Activated CD4-positive, alpha-beta T cell treated with anti-CD3 and anti-CD28 coated beads for 36 hours (primary cell): ENCODE measurements around the gene TCP11L2. TPM values are rescaled to one million over a fixed set of nuclear protein-coding genes. Genes with fewer than 3 reads are reported as not detected.

Experiments used
- ATAC-seq: fragments of 200-7000 bp; cut with Tn5 transposase; one replicate; pipeline ENCODE4 v1.10.0; 2021; ENCODE audit warnings: mild to moderate bottlenecking, moderate library complexity
- CTCF ChIA-PET: fragments of 350-600 bp; sonication (Branson Sonifier 250); formaldehyde crosslinking; loops from one replicate; lab custom pipeline; 2021; ENCODE audit warnings: antibody characterized with exemption; lab: Charles Lee
- POLR2A ChIA-PET: fragments of 350-600 bp; sonication (Branson Sonifier 250); formaldehyde crosslinking; loops from one replicate; lab custom pipeline; 2021; ENCODE audit warnings: antibody characterized with exemption, inconsistent platforms; lab: Charles Lee
- DNase-seq: peaks from one replicate; pipeline ENCODE4 v3.0.0-alpha.2; 2020
- H3K27ac Mint-ChIP-seq: one replicate; pipeline ENCODE4 v1.8.0; 2021; ENCODE audit warnings: mixed read lengths
- H3K27me3 Mint-ChIP-seq: one replicate; pipeline ENCODE4 v1.8.0; 2021; ENCODE audit warnings: mixed read lengths
- H3K36me3 Mint-ChIP-seq: one replicate; pipeline ENCODE4 v1.8.0; 2021; ENCODE audit warnings: low read depth, mixed read lengths
- H3K4me1 Mint-ChIP-seq: one replicate; pipeline ENCODE4 v1.8.0; 2021; ENCODE audit warnings: mixed read lengths
- H3K4me3 Mint-ChIP-seq: one replicate; pipeline ENCODE4 v1.8.0; 2021; ENCODE audit warnings: mild to moderate bottlenecking, moderate library complexity, mixed read lengths
- H3K9me3 Mint-ChIP-seq: one replicate; pipeline ENCODE4 v1.8.0; 2021; ENCODE audit warnings: low read depth, mixed read lengths
- intact Hi-C, 2 experiments: fragments of 100-400 bp; cut with DNase I in 1 of 2; cut with micrococcal nuclease in 1 of 2; formaldehyde crosslinking; loops; one replicate each; pipeline versions ENCODE4 v1.14.2 to v1.15.1; 2022 to 2024; cut with DNase I, micrococcal nuclease
- total RNA-seq, 2 experiments: library from RNA; stranded (reverse); gene quantifications; one replicate each; pipeline ENCODE4 v1.2.3, GENCODE V29; 2021

TCP11L2 gene
- total RNA-seq, 2 experiments from 2014 or later = 8.6 to 11.8 TPM

DNA sequence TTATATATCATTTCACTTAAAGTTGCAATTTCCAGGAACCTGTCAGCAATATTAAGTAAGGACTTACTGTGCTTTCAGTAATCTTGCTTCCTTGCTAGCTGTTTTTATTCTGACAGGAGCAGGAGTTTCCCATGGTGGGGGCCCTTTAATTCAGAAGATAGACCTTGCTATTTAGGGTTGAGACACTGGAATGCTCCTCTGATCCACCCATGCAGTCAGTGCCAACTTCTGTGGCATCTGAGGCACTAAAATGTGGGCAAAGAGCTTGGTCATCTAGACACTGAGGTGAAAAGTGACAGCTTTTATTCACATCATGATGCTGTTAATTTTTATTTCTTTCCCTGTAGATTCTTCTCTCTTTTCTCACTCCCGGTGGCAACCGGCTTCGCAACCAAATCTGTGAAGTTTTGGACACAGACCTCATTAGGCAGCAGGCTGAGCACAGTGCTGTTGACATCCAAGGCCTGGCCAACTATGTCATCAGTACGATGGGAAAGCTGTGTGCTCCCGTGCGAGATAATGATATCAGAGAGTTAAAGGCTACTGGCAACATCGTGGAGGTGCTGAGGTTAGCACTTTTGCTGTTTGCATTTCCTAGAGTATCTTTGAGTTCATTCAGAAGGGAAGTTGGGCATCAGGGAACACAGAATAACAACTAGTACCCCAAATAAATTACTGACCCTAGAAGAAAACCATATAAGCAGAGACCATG lies 18.8 kb downstream of the TCP11L2 start:
- H3K27ac Mint-ChIP-seq = no peak overlapping the region
- H3K27me3 Mint-ChIP-seq = no peaks in the 10 kb centered on the region
- CTCF ChIA-PET = interaction anchor here (0.6 to 1.5 kb wide), 4 partner anchors 10 to 1754 kb away, joined by 3 to 6 read pairs (median 4); no protein-coding TSS in a partner anchor
- H3K9me3 Mint-ChIP-seq = no peaks in the 10 kb centered on the region
- H3K4me3 Mint-ChIP-seq = no peak overlapping the region
- no peak for DNase-seq
- H3K36me3 Mint-ChIP-seq = peaks cover 20% of the 10 kb centered on the region
- H3K4me1 Mint-ChIP-seq = no peaks in the 10 kb centered on the region
- intact Hi-C loops = no loop called here
- POLR2A ChIA-PET = no interaction called here
- ATAC-seq = no peak

DNA sequence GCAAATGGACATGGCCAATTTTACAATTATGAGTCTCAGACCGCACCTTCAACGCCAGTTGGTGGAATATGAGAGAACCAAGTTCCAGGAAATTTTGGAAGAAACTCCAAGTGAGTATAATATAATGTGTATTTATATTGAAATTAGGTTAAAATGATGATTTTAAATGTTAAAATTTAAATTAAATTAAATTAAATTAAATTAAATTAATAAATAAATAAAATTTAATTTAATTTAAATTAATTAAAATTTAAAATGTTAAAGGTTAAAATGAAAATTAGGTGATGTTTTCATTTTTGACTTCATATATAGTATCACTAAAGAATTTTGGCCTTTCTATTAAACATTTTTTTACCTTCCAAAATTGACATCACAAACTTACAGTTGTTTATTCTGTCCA lies 21.0 kb downstream of the TCP11L2 start:
- H3K27ac Mint-ChIP-seq = no peak overlapping the region
- no peaks in the 10 kb centered on the region for H3K4me1 Mint-ChIP-seq
- ATAC-seq (no peak), DNase-seq (no peak)
- peaks cover 18% of the 10 kb centered on the region for H3K36me3 Mint-ChIP-seq
- H3K4me3 Mint-ChIP-seq = no peak overlapping the region
- H3K27me3 Mint-ChIP-seq = no peaks in the 10 kb centered on the region
- CTCF ChIA-PET = no interaction called here
- intact Hi-C loops = no loop called here
- no peaks in the 10 kb centered on the region for H3K9me3 Mint-ChIP-seq
- POLR2A ChIA-PET = no interaction called here

DNA sequence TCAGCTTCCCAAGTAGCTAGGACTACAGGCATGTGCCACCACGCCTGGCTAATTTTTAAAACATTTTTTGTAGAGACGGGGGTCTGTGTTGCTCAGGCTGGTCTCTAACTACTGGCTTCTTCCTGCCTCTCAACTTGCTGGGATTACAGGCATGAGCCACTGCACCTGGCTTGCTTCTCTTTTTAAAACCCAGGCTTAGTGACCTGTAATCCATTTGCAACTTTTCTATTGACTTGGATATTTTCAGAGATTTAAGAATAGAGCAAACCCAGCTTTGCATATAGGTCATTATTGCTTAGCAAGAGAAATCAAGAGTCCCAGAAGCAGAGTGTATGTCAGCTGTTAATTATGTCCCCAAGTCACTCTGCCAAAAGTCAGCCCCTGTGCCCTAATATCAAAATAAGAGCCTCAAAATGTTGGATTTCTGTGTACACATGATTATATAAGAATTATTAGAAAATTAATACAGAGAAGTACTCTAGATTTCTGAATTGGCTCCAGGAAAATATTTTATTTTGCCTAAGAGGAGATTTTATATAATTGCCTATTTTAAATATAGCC lies 24.9 kb downstream of the TCP11L2 start:
- H3K36me3 Mint-ChIP-seq = peaks cover 21% of the 10 kb centered on the region
- ChIA-PET POLR2A (no interaction called here), CTCF (no interaction called here)
- no peaks in the 10 kb centered on the region for H3K27me3 Mint-ChIP-seq
- ATAC-seq (no peak), DNase-seq (no peak)
- intact Hi-C loops = no loop called here
- H3K4me3 Mint-ChIP-seq = no peak overlapping the region
- H3K9me3 Mint-ChIP-seq = no peaks in the 10 kb centered on the region
- H3K4me1 Mint-ChIP-seq = no peaks in the 10 kb centered on the region
- H3K27ac Mint-ChIP-seq = no peak overlapping the region

DNA sequence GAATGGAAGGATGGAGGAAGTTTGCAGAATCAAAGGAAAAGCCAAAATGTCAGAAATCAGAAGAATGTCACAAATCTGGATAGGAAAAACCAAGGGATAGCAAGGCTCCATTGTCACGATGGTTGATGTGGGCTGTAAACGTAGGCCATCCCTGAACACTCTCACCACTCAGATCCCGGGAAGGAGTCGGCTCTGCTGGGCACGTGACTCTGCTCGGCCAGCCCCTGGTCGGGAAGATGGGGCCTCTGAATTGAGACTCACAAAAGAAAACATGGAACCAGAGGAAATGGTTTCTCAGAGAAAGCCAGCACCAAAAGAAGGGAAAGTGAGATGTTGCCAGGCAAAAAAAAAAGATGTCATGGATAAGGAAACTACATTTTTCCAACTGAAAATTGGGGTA lies 26.2 kb downstream of the TCP11L2 start:
- Mint-ChIP-seq H3K9me3 (no peaks in the 10 kb centered on the region), H3K4me1 (peaks cover 3% of the 10 kb centered on the region), H3K27me3 (no peaks in the 10 kb centered on the region), H3K27ac (no peak overlapping the region), H3K36me3 (peaks cover 21% of the 10 kb centered on the region), H3K4me3 (no peak overlapping the region)
- no peak for ATAC-seq
- POLR2A ChIA-PET = no interaction called here
- CTCF ChIA-PET = no interaction called here
- intact Hi-C loops = no loop called here
- DNase-seq = no peak

DNA sequence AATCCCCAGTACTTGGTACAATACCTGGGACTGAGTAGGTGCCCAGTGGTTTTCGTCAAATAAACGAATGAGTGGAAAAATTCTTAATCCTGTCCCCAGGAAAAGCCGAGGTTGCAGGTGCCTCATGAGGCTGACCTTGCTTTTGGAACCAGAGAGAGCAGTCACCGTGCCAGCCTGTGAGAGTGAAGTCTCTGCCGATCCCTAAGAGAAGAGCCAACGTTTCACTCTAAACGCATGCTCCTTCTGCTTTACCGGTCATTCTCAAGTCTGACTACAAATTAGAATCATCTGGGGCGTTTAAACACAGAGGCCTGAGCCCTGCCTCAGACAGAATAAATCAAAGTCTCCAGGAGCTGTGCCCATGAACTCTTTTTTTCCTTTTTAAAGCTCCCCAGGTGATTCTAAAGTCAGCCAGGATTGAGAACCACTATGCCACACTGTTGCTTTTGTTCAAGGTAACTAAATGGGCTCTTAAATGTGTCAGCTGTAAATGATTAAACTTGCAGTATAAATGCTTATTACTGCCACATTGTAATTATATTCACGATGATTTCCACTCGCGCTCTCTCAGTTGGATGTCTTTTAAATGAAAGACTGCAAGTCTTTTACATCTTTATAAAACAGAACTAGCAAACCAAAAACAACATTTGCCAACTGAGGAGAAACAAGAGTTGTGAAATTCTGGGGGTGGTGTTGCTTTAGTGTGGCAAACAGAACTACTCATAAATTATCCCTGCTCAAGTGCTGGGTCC lies 26.9 kb downstream of the TCP11L2 start:
- no peak overlapping the region for H3K4me3 Mint-ChIP-seq
- ChIA-PET CTCF (no interaction called here), POLR2A (no interaction called here)
- no peaks in the 10 kb centered on the region for H3K9me3 Mint-ChIP-seq
- peaks cover 7% of the 10 kb centered on the region for H3K4me1 Mint-ChIP-seq
- DNase-seq (no peak), ATAC-seq (no peak)
- no peaks in the 10 kb centered on the region for H3K27me3 Mint-ChIP-seq
- peaks cover 17% of the 10 kb centered on the region for H3K36me3 Mint-ChIP-seq
- intact Hi-C loops = no loop called here
- H3K27ac Mint-ChIP-seq = no peak overlapping the region

DNA sequence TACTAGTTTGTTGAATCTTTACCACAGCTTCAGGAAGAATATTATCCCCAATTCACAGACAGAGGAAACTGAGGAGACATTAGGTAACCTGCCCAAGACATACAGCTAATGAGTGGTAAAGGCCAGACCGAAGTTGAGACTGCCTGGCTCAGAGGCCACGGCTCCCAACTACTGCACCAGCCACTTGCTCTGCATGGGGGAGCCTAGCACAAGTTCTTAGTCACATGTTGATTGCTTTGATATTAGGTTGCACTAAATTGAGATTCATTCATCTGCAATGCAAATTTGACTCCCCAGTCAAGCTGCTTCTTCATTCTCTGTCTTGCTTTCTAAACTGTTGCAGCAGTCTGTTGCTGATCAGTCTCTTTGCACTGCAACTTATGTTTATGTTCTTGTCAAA lies 29.1 kb downstream of the TCP11L2 start:
- Mint-ChIP-seq H3K4me1 (peaks cover 9% of the 10 kb centered on the region), H3K4me3 (no peak overlapping the region), H3K27me3 (no peaks in the 10 kb centered on the region), H3K36me3 (peaks cover 20% of the 10 kb centered on the region), H3K9me3 (no peaks in the 10 kb centered on the region), H3K27ac (no peak overlapping the region)
- ATAC-seq (no peak), DNase-seq (no peak)
- POLR2A ChIA-PET = no interaction called here
- CTCF ChIA-PET = interaction anchor here (1.3 kb wide), 1 partner anchor 11 kb away, joined by 5 read pairs; no protein-coding TSS in a partner anchor
- intact Hi-C loops = no loop called here

DNA sequence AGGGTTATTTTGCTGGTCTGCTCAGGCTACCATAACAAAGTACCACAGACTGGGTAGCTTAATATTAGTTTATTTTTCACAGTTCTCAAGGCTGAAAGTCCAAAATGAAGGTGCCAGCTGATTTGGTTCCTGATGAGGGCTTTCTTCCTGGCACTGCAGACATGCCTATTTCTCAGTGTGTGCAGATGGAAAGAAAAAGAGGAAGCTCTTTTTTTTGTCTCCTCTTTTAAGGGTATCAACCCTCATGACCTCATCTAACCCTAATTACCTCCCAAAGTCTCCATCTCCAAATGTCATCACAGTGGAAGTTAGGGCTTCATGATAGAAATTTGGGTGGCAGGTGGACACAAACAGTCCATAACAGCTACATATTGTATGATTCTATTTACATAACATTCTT lies 30.0 kb downstream of the TCP11L2 start:
- DNase-seq (no peak), ATAC-seq (no peak)
- Mint-ChIP-seq H3K9me3 (no peaks in the 10 kb centered on the region), H3K27me3 (no peaks in the 10 kb centered on the region), H3K4me1 (peaks cover 12% of the 10 kb centered on the region), H3K36me3 (peaks cover 25% of the 10 kb centered on the region), H3K27ac (no peak overlapping the region), H3K4me3 (no peak overlapping the region)
- CTCF ChIA-PET = interaction anchor here (2.0 kb wide), 1 partner anchor 25 kb away, joined by 7 read pairs; the partner anchor contains the start of gene POLR3B
- intact Hi-C loops = no loop called here
- POLR2A ChIA-PET = no interaction called here

DNA sequence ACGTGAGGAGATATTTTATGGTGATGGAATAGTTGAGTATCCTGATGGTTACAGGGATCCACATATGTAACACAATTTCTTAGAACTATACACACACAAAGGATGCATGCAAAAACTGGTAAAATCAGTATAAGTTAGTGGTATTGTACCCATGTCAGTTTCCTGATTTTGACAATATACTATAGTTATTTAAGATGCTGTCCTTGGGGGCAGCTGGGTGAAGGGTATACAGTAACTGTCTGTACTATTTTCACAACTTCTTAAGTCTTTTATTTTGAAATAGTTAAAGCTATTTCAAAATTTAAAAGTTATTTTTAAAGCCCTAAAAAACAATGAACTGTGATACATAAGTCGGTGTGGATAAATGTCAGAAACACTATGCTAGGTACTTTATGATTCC lies 30.5 kb downstream of the TCP11L2 start:
- CTCF ChIA-PET = interaction anchor here (2.0 kb wide), 1 partner anchor 24 kb away, joined by 7 read pairs; the partner anchor contains the start of gene POLR3B
- no peak for ATAC-seq
- H3K36me3 Mint-ChIP-seq = peaks cover 25% of the 10 kb centered on the region
- H3K27me3 Mint-ChIP-seq = no peaks in the 10 kb centered on the region
- H3K4me3 Mint-ChIP-seq = no peak overlapping the region
- no peak overlapping the region for H3K27ac Mint-ChIP-seq
- peaks cover 12% of the 10 kb centered on the region for H3K4me1 Mint-ChIP-seq
- intact Hi-C loops = no loop called here
- H3K9me3 Mint-ChIP-seq = no peaks in the 10 kb centered on the region
- POLR2A ChIA-PET = no interaction called here
- DNase-seq = no peak

DNA sequence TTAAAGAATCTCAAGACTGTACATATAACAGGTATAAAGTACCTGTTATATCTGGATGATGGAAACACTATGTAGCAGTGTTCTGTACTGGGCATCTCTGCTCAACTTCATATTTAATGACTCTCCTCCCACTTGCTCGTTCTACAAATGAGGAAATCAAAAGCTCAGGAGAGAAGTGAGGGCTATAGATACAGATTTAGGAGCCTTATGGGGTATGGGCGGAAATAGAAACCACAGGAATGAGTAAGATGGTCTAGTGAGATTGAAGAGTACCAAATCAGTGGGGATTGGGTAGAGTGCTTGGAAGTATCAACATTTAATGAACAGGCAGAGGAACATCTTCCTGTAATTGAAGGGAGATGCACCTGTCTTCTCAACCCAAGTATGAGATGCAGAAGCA lies 31.2 kb downstream of the TCP11L2 start:
- ATAC-seq (no peak), DNase-seq (no peak)
- ChIA-PET POLR2A (no interaction called here), CTCF (interaction anchor here (2.0 kb wide), 1 partner anchor 23 kb away, joined by 7 read pairs; the partner anchor contains the start of gene POLR3B)
- Mint-ChIP-seq H3K9me3 (no peaks in the 10 kb centered on the region), H3K27me3 (no peaks in the 10 kb centered on the region), H3K36me3 (peaks cover 25% of the 10 kb centered on the region), H3K27ac (peak overlapping the region; percentile 1), H3K4me3 (no peak overlapping the region), H3K4me1 (peaks cover 12% of the 10 kb centered on the region)
- intact Hi-C loops = no loop called here

DNA sequence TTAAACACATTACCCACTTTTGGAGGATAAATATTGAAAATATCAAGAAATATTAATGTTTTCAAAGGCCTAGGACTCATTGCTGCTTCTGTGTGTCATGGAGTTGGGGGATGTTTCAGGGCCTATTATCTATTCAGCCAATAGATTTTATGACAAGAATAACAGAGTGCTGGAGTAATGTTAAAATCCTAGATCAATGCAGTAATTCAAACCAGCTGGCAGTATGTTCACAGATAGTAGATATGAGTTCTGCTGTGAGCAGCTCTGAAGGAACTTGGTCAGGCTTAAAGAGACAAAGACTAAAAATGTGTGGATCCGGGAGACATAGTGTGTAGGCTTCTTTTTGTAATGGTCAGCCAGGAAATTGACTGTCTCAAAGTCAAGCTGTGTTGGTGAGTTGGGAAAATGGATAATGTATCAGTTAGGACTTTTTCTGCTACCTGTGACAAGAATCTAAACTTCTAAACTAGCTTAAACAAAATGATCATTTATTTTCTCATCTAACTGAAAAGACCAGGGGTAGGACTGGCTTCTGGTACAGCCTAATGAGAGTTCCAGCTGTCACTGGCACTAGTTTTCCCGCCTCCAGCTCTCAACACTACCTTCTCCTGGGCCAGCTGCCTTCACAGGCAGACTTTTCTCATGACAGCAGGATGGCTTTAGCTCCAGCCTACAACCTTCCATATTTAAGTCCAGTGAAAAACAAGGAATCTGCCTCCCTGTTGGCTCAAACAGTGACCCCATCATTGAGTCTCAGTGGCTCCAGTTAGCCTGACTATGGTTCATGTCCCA lies 38.7 kb downstream of the TCP11L2 start:
- DNase-seq (no peak), ATAC-seq (no peak)
- ChIA-PET POLR2A (no interaction called here), CTCF (interaction anchor here (0.6 to 1.6 kb wide), 3 partner anchors 114 to 736 kb away, joined by 3 to 8 read pairs (median 3); no protein-coding TSS in a partner anchor)
- Mint-ChIP-seq H3K9me3 (no peaks in the 10 kb centered on the region), H3K4me1 (peaks cover 2% of the 10 kb centered on the region), H3K4me3 (no peak overlapping the region), H3K27me3 (no peaks in the 10 kb centered on the region), H3K36me3 (peaks cover 14% of the 10 kb centered on the region), H3K27ac (no peak overlapping the region)
- intact Hi-C loops = no loop called here
